Measurements from ENCODE around the gene DPH2. TPM values are rescaled to one million over a fixed set of nuclear protein-coding genes. Genes with fewer than 3 reads are reported as not detected.

Gene DPH2
- total RNA-seq, 1 experiment from 2014 or later, result 41.2 TPM

DNA sequence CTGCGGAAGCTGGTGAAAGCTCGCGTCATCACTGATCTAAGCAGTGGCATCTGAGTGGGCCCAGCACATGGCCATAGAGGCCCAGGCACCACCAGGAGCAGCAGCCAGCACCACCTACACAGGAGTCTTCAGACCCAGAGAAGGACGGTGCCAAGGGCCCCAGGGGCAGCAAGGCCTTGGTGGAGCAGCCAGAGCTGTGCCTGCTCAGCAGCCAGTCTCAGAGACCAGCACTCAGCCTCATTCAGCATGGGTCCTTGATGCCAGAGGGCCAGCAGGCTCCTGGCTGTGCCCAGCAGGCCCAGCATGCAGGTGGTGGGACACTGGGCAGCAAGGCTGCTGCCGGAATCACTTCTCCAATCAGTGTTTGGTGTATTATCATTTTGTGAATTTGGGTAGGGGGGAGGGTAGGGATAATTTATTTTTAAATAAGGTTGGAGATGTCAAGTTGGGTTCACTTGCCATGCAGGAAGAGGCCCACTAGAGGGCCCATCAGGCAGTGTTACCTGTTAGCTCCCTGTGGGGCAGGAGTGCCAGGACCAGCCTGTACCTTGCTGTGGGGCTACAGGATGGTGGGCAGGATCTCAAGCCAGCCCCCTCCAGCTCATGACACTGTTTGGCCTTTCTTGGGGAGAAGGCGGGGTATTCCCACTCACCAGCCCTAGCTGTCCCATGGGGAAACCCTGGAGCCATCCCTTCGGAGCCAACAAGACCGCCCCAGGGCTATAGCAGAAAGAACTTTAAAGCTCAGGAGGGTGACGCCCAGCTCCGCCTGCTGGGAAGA is 39.5 kb upstream of the DPH2 start:
- no TSS peak for BruUV-seq (replicated peaks)
- H3K4me3 Mint-ChIP-seq (ENCODE audit: low read depth, unreplicated experiment), result no peak overlapping the region
- peaks cover 2% of the 10 kb centered on the region for H3K9me3 Mint-ChIP-seq (ENCODE audit: low read depth, unreplicated experiment)
- H3K36me3 Mint-ChIP-seq (ENCODE audit: insufficient read depth, unreplicated experiment), result peaks cover 14% of the 10 kb centered on the region
- TF ChIP-seq, protein P1, sequence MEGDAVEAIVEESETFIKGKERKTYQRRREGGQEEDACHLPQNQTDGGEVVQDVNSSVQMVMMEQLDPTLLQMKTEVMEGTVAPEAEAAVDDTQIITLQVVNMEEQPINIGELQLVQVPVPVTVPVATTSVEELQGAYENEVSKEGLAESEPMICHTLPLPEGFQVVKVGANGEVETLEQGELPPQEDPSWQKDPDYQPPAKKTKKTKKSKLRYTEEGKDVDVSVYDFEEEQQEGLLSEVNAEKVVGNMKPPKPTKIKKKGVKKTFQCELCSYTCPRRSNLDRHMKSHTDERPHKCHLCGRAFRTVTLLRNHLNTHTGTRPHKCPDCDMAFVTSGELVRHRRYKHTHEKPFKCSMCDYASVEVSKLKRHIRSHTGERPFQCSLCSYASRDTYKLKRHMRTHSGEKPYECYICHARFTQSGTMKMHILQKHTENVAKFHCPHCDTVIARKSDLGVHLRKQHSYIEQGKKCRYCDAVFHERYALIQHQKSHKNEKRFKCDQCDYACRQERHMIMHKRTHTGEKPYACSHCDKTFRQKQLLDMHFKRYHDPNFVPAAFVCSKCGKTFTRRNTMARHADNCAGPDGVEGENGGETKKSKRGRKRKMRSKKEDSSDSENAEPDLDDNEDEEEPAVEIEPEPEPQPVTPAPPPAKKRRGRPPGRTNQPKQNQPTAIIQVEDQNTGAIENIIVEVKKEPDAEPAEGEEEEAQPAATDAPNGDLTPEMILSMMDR (IDR thresholded peaks at IDR 0.05; ENCODE audit: unreplicated experiment), result peak; percentile 43
- DNase-seq, result peak; percentile 39
- H3K27me3 Mint-ChIP-seq (ENCODE audit: unreplicated experiment), result no peaks in the 10 kb centered on the region
- CTCF ChIA-PET, result interaction anchor here (0.6 to 3.4 kb wide), 4 partner anchors 101 to 167 kb away, joined by 4 to 17 read pairs (median 6); no protein-coding TSS in a partner anchor
- no peak overlapping the region for H3K27ac Mint-ChIP-seq (ENCODE audit: unreplicated experiment)
- intact Hi-C loops (cut with micrococcal nuclease; ENCODE audit: unreplicated experiment), result loop anchor here (5.0 kb wide), 1 partner anchor 78 kb away; no protein-coding TSS in a partner anchor
- peaks cover 6% of the 10 kb centered on the region for H3K4me1 Mint-ChIP-seq (ENCODE audit: low read depth, unreplicated experiment)

DNA sequence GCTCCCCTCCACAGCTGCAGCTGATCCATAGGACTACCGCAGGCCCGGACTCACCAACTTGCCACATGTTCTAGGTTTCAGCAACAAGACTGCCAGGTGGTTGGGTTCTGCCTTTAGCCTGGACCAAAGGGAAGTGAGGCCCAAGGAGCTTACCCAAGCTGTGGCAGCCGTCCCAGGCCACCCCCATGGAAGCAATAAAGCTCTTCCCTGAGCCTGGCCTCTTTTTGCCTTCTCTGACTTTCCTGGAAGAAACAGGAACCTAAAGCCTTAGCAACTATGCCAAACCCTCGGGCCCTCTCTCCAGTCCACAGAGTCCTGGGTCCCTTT is 38.9 kb upstream of the DPH2 start:
- Mint-ChIP-seq H3K9me3 (ENCODE audit: low read depth, unreplicated experiment) (peaks cover 2% of the 10 kb centered on the region), H3K4me1 (ENCODE audit: low read depth, unreplicated experiment) (peaks cover 6% of the 10 kb centered on the region), H3K27ac (ENCODE audit: unreplicated experiment) (no peak overlapping the region), H3K27me3 (ENCODE audit: unreplicated experiment) (no peaks in the 10 kb centered on the region), H3K36me3 (ENCODE audit: insufficient read depth, unreplicated experiment) (peaks cover 14% of the 10 kb centered on the region), H3K4me3 (ENCODE audit: low read depth, unreplicated experiment) (no peak overlapping the region)
- CTCF ChIA-PET, result interaction anchor here (0.6 to 3.4 kb wide), 3 partner anchors 101 to 167 kb away, joined by 5 to 17 read pairs (median 8); no protein-coding TSS in a partner anchor
- intact Hi-C loops (cut with micrococcal nuclease; ENCODE audit: unreplicated experiment), result loop anchor here (5.0 kb wide), 1 partner anchor 79 kb away; no protein-coding TSS in a partner anchor
- DNase-seq, result no peak
- BruUV-seq (replicated peaks), result no TSS peak
- TF ChIP-seq, protein P1 (IDR thresholded peaks at IDR 0.05; ENCODE audit: unreplicated experiment), result no peak

DNA sequence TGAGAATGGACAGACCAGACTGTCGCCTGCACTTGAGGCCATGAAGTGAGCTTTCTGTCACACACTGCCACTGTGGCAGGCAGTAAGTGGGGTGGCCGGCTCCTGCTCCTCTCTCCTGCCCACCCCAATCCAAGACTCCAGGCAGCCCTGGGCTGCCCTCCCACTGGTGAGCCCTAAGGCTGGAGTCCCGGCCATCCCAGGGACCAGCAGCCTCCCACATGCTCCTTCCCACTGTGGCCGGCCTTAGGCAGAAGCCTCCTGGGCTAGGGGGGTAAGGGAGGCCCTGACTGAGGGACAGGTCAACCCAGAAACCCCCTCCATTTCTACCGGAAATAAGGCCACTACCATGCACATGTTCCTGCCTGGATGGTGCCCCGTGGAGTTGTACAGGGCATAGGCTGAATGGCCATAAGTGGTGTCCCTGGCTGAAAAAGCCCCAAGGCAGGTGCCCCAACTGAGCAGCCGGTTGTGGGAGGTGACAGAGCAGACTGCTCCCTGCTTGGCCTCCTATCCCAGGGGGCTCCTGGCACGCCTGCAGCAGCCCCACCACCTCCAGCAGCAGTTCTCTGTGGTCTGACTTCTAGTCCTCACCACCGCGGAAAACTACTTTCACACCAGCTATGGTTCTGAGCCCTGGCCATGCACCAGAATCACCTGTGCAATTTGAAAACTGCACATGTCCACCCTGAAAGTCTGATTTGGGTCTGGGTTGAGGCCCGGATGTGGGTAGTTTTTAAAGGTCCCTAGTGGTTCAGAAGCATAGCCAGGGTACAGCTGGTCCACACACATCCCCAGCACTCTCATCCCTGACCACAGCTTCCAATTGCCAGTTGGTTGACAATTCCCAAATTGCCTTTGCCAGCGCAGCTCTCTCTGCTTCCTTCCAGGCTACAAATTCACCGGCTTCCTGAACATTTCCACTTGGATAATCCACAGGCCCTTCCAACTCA is 37.8 kb upstream of the DPH2 start:
- H3K27ac Mint-ChIP-seq (ENCODE audit: unreplicated experiment), result peak overlapping the region; percentile 48
- intact Hi-C loops (cut with micrococcal nuclease; ENCODE audit: unreplicated experiment), result loop anchor here (5.0 kb wide), 1 partner anchor 80 kb away; no protein-coding TSS in a partner anchor

More for the DNA sequence above, 37.8 kb upstream of the DPH2 start:
- CTCF ChIA-PET, result interaction anchor here (5.0 kb wide), 1 partner anchor 167 kb away, joined by 193 read pairs; no protein-coding TSS in a partner anchor
- Mint-ChIP-seq H3K36me3 (ENCODE audit: insufficient read depth, unreplicated experiment) (peaks cover 19% of the 10 kb centered on the region), H3K9me3 (ENCODE audit: low read depth, unreplicated experiment) (peaks cover 2% of the 10 kb centered on the region), H3K4me3 (ENCODE audit: low read depth, unreplicated experiment) (no peak overlapping the region), H3K27me3 (ENCODE audit: unreplicated experiment) (no peaks in the 10 kb centered on the region), H3K4me1 (ENCODE audit: low read depth, unreplicated experiment) (peaks cover 6% of the 10 kb centered on the region)
- no TSS peak for BruUV-seq (replicated peaks)
- DNase-seq, result no peak
- TF ChIP-seq, protein P1 (IDR thresholded peaks at IDR 0.05; ENCODE audit: unreplicated experiment), result no peak
